DOHH2 (cell line): Measurements from ENCODE around the gene FZD4.

ENCODE experiments used
- EZH2phosphoT487 ChIP-seq: fragments of 200-600 bp; sonication (generic); IDR thresholded peaks from 2 replicates; pipeline ENCODE4 v1.6.1; 2017; ENCODE audit warnings: borderline replicate concordance, mild to moderate bottlenecking, antibody characterized with exemption, low read length, moderate library complexity, mixed read lengths
- TF ChIP-seq, protein P1 (sequence below): fragments of 200-600 bp; sonication (generic); IDR thresholded peaks from one replicate; pipeline ENCODE4 v1.5.1; 2014; ENCODE audit warnings: antibody characterized with exemption, mild to moderate bottlenecking, low read depth, low read length; ENCODE audit not compliant: poor library complexity, severe bottlenecking

DNA sequence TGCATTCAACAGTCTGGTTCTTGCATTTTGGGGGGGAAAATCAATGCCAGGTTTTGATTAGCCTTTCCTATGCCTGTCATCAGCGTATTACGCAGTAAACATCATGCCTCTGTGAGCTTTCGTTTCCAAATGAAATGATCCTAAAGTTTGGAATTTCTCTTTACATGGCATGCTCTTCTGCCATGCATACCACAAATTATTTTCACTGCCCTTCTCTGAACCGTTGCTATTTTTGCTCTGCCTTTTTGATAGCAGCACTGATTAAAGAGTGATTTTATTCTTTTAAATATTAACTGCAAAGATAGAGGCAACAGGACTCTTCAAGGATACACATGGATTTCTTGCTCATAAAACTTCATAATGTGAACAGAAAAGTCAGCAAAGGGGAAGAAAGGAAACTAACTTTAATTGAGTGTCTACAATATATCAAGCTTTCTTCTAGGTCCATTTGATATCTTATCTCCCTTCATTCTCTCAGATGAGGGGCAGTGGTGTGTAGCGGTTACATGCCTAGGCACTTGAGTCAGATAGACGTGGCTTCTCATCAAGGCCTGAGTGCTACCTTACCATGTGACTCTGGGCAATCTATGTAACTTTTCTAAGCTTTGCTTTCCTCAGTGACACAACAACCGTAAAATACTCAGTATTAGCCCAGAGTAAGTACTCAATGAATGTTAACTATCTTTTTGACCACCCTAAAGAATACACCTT, 25.0 kb upstream of the FZD4 start:
- TF ChIP-seq, protein P1, sequence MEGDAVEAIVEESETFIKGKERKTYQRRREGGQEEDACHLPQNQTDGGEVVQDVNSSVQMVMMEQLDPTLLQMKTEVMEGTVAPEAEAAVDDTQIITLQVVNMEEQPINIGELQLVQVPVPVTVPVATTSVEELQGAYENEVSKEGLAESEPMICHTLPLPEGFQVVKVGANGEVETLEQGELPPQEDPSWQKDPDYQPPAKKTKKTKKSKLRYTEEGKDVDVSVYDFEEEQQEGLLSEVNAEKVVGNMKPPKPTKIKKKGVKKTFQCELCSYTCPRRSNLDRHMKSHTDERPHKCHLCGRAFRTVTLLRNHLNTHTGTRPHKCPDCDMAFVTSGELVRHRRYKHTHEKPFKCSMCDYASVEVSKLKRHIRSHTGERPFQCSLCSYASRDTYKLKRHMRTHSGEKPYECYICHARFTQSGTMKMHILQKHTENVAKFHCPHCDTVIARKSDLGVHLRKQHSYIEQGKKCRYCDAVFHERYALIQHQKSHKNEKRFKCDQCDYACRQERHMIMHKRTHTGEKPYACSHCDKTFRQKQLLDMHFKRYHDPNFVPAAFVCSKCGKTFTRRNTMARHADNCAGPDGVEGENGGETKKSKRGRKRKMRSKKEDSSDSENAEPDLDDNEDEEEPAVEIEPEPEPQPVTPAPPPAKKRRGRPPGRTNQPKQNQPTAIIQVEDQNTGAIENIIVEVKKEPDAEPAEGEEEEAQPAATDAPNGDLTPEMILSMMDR = no peak
- TF ChIP-seq EZH2phosphoT487 = no peak
